ENCODE measurements around the gene LTA.

- TF ChIP-seq CTCF (IDR thresholded peaks at IDR 0.05): no peak
- no peak for TF ChIP-seq POLR2AphosphoS5 (IDR thresholded peaks at IDR 0.05)
- no peak for TF ChIP-seq POLR2A (IDR thresholded peaks at IDR 0.05)
Measured at GRCh38 chr6:31556307-31556706, 15.8 kb upstream of the LTA start.

Data from upper lobe of left lung (tissue), 4 donors.